HG03575 (cell line): Measurements from ENCODE around the gene IRF2BP2.
"Not testable (repeated sequence)": the region's sequence is repeated elsewhere in the genome, so short reads cannot be mapped to it uniquely, and the experiment has no call there.

Experiments
- ATAC-seq: cut with Tn5 transposase; IDR thresholded peaks from one replicate; pipeline ENCODE4 v1.9.1; 2021; ENCODE audit not compliant: unreplicated experiment, insufficient number of reproducible peaks, low FRiP score; ENCODE audit errors: extremely low read depth

Gene IRF2BP2

DNA sequence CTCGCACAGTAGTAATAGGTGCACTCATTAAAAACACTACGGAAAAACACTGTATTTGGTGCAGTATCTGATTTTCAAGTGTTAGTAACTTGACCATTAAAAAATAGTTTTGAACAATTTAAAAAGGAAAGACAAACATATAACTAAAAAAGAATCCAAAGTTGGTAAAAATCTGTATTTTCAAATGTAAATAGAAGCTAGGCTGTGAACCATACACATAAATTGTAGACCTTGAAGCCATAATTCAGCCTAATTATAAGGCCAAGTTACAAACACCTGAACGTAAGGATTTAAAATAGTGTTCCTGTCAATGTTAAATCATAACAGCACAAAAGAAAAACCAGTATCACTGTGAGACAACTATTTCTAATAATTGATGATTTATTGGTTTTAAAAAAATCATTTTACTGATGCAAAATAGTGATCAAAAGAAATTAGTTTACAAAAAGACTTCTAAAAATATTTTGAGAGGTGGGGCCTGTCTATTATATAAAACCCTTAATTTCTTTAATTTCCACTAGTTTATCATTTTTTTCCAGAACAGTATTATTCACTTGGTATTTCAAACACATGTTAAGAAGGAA, 4.5 kb downstream of the IRF2BP2 start:
- no peak for ATAC-seq

DNA sequence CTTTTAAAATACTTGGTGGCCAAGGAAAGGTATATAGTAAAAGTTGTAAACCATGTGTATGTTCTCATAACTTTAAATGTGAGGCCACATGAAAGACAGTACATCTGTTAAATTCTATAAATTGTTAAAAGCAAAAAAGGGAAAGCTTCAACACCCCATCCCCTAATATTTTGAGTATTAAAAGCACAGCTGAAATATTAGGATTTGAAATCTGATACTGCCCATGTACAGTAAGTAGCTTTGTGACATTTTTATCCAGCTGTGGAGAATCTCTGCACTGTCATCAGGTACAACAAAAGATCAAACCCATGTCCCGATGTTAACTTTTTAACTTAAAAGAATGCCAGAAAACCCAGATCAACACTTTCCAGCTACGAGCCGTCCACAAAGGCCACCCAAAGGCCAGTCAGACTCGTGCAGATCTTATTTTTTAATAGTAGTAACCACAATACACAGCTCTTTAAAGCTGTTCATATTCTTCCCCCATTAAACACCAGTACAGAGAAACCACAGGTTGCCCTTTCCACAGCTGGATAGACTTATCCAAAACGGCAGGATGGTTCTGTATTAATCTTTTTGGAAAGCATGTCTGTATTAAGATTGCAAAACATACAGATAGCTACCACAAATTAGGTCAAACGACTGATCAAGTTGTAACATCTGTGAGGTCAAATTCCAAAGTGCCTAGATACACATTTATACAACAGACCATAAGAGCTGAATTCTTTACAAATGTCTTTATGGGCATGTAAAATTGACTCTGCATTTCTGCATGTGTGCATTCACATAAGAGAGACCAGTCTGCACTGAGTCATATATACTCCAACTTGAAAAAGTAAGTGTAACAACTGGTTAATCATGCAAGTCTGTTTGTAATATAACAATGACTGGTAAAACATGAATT, 5.2 kb downstream of the IRF2BP2 start:
- ATAC-seq, result no peak

DNA sequence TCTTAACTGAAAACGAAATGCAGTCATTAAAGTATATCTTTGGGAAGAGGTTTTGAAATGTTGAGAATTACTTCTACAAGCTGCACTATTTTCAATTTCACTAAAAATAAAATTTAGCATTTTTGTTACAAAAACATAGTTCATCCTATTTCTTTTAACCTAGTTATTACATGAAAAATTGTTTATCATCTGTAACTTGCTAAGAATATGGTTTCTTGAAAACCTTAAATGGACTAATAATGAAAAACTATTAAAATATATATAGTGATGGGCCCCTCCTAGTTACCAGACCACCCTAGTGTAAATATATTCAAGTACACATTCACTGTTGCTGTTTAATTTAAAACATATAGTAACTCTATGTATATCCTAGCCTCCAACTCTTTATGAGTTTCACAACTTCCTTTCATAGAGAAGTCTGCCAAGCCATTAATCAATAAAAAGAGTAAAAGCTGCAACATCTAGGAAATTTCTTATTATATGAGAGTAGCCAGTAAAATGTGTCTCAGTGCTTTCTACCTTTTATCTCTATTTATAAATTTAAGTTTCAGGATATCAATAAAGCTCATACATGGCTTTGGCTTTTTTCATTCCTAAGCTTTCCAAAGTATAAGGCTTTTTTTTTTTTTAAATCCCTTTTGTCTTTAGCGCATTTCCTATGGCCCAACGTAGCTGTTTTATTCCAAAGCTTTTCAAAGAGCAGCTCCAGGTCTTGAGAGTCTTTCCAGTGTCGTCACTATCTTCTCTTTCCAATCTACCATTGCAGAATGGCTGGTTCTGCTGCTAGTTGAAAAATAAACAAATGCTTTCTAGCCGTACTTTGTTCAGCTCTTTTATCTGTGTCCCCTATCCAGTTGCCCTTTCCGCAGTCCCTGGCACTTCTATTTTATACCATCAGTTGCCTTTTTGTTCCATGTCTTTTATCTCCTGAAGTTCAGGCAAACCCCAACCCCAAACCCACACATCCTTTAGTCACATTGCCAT, 6.5 kb downstream of the IRF2BP2 start:
- ATAC-seq, result no peak

DNA sequence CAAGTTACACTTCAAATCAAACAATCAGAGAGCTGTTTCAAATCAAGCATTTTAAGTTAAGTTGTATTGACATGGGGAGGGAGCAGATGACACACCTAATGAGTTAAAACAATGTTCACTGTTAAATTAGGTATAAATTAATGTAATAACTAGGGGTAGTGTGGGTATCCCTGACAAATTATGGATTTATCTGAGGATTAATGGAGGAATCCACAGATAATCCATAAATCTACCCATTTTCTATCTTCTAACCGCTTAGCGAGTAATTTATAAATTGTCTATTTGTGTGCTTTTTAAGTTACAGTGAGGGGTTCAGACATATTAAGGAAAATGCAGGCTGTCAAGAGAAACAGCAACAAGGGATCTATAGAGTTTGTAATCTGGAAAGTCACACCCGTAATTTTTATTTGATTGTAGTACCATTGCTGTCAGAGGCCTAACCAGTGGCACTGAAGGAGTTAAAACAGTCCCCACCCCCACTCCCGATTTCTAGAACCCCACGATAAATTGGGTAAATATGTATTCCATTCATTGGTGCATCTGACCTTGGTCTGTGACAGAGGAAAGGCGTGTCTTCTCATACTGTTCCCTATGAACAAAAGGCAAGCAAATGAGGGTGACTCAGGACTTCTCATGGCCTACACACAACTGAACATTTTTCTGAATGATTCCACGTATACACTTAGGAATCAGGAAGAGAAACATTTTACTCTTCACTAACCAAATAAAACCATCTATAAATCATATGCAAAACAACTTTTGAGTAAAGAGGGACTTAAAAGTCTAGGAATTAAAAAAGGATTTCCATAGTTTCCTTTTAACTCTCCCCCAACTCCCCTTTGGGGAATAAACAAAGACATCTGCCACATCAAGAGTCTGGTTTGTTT, 7.4 kb downstream of the IRF2BP2 start:
- ATAC-seq, result no peak

DNA sequence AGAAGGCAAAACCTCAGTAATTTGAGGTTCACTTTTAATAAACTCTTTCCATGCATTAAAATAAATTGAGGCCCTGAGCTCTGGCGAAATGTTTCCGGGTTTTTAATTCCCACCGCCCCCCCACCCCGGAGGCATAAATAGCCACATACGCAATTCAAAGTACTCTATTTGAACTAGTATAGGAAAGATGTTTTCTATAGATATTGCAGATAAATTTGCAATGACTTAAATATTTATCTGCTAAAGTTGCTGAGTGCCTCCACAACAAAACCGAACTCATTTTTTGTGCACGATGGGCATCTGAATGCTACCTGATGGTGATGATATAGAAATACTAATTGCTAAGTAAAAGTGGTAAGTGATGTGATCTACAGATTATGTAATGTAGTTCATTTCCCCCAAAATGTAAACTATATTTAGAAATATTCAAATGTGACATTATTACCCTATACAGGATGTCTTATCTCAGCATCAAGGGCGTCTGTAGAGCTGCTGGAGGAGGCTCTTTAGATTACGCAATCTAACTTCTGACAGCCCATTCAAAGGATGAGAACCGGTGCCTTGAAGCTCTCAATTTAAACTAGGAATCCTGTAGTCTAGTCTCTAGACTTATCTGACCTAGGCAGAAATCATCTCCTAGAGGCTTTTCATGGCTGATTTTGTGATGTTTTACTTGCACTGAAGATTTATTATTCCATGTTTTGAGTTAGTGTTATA, 8.5 kb downstream of the IRF2BP2 start:
- ATAC-seq, result no peak

DNA sequence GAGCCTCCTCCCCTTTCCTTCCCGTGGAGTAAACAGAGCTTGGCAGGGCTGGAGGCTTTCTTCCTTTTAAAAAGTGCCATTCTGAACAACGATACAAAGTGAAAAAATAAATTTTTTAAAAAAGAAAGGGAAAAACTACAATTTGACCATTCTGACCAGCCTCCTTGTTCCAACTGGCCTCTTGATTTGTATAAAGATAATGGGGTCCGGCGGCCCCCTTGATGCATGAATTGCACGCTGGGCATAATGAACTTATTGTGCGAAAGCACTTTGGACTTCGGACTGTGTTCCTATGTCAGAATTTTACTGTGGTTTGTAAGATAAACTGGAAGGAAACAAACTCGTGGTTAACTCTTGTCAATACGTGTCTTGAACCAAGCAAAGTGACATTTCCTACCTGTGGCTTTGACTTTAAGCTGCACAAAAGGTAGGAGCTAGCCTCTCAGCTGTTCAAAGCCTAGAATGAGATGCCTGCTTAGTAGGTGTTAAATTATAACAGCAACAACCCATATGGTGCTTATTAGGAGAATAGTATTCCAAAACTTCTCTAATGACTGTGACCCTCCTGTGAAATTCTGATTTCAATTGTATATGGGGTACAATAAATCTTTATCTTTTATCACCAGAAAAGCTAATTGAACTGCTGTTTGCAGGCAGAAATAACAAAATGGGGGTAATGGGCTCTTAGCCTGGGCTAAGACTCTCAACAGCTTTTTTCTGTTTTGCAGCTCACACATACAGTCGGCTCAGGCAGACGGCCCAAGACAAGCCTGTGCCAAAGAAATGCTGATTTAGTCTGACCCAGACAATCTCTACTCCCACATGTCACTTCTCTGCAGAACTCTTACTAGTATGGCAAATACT, 9.3 kb downstream of the IRF2BP2 start:
- no peak for ATAC-seq

DNA sequence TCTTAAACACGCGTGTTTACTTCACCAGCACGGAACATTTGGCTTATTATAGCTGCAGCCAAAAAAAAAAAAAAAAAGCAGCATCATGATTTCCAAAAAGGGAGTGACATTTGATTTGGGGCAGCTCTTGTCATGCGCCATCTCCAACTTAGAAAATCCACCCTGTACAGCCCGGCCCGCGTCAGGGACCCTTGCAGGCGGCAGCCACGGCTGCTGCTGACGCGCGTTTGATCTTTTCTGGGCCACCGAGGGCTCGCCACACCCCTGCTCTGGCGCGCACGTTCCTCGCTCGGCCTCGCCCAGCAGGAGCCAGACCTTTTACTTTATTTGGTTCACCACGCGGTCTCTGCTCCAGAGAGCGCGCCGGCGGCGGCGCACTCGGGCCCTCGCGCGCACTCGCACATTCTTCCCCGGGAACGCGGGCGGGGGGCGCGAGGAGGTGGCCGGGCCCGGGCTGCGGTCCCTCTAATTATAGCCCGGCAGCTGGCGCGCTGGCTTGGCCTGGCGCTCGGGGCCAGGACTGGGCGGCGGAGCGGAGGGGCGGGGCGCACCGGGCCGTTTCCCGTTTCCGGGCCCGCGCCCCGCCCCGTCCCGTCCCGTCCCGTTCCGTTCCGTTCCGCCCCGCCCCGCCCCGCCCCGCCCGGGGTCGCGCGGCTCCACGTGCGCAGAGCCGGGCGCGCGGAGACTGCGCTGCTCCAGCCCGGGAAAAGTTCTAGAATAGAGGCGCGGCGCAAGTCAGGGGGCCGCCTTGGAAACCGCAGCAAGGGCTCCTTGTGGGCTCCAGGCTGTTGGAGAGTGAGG, 10.2 kb downstream of the IRF2BP2 start:
- ATAC-seq, result no peak

DNA sequence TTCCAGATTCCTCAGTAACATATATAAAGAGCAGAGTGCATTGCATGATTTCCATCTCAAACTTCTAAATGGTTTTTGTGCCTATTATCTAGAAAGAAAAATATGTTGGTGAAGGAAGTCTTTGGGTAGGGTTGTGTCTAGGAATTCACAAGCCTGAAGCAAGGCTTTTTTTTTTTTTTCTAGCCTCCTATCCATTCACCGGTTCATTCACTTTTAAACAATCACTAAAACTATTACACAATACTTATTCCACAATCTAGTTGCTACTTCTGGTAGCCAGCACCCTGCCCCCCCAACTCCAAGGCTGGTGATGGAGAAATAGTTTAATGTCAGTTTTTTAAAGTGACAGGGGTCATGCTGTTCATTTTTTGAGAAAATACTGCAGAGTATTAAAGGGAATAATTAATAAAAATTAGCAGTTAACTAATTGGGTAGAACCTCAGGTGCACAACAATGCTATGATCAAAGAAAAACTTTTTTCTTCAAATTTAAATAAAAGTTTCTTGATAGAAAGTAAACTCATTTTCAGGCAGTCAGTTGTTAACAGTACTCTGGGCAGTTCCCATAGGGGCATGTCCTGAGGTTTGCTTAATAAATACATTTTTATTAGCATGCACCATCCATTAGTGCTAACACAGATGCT, 10.9 kb downstream of the IRF2BP2 start:
- ATAC-seq, result no peak

DNA sequence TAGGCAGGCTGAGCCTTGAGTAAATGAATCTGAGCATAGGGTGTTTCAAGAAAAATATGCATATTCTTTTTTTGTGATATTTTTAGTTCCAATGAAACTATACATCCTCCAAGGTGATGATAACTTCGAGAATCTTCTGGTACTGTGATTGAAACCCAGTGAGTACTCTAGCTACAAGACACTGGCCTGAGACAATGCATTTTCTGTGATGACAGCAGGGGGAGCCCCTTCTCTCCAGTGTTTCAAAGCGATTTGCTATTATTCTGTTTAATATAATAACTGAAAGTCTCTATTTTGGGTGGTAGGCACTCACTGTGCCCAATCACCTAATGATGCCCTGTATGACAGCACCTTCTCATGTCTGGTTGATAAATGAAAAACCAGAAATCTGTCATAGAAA, 12.1 kb downstream of the IRF2BP2 start:
- ATAC-seq, result no peak

DNA sequence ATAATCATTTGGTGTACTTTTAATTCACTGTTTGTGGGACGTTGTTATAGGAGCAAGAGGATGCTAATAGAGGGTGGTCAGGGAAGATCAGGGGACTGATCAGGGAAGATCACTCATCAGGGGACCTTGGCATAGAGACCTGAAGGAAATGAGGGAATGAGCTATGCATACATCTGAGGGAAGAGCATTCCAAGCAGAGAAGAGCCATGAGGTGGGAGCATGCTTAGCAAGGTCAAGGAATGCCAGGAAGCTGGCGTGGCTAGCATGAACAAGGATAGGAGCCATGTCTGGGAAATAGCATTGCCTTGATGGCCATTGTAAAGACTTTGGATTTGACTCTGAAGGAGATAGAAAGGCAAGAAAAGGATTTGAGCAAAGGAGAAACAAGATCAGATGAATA, 14.1 kb downstream of the IRF2BP2 start:
- ATAC-seq, result no peak

DNA sequence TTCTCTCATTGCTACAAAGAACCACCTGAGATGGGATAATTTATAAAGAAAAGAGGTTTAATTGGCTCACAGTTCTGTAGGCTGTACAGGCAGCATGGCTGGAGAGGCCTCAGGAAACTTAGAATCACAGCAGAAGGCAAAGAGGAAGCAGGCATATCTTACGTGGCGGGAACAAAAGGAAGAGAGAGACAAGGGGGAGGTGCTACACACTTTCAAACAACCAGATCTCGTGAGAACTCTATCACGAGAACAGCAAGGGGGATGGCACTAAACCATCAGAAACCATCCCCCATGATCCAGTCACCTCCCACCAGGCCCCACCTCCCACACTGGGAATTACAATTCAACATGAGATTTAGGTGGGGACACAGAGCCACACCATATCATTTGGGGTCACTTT, 15.4 kb downstream of the IRF2BP2 start:
- not testable (repeated sequence) for ATAC-seq

DNA sequence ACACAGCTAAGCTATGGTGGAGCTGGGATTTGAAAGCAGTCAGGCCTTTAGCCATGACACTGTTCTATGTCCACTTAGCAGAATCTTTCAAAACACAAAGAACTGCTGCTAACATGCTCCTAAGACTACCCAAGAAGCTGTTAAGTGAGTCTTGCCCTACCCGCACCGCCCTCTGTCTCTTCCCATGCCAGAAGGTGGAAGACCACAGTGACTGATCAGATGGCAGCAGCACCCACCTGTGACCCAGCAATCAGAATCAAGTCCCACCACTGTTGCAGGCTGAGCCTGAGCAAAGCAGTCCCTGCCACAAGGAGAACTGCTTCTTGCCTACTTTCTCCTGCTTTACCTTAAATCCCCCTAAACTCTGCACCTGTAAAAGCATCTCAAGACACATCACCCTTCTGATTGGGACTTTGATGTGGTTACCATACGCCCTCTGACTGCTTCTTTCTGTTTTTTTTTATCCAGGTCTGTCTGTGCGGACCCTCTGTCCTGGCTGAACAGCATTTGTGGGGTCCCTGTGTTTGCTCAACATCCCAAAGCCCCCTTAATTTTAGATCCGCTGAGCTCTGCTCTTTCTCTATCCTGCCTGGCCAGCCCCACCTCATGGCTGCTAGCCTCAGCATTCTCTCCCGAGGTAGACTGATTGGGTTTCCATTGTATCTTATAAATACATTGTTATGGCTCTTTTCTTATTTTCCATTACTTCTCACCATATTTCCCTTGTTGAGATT, 16.0 kb downstream of the IRF2BP2 start:
- ATAC-seq, result no peak

DNA sequence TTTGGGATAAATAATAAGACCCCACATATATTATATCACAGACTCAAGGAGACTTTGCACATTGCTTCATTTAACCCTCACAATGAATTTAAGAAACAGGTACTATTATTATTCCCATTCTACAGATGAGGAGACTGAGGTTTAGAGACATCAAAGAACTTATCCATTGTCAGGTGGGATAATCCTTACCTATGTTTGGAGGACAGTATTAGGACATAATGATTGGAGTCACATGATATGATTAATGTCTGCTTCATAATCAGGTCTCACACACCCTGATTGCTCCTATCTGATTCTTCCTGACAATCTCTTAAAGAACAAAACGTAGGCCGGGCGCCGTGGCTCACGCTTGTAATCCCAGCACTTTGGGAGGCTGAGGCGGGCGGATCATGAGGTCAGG, 16.9 kb downstream of the IRF2BP2 start:
- no peak for ATAC-seq

DNA sequence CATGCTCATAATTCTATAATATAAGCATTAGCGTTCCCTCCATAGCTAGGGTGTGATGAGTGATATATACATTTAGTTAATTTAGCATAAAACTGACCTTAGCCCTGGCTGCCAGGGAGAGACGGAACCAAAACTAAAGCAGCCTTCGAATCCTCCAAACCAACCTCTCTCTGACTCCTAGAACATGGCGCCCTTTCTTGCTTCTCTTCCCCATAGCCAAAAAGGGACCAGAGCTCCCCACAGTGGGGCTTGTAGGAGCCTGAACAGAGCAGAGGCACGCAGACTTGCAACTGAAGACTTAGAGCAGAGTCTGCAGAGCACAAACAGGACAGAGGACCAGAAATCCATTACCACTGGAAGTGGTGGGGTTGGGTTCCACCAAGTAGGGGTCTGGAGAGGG, 17.7 kb downstream of the IRF2BP2 start:
- ATAC-seq, result no peak

DNA sequence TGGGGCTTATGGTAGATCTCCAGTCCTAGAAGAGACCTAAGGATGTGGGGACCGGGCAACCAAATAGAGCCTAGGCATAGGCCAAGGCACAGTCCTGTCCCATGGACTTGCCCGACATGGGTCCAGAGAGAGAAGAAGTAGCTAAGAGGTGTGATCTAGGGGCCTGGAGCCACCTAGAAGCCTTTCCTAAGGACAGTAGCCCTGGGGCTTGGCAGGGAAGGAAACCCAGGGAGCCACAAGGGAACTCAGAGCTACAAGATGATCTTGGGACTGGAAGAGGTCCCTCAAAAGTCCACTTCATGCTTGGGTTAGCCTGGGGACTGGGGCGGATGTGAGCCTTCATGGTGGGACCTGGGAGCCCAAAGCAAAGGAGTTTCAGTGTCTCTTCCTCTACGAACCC, 18.8 kb downstream of the IRF2BP2 start:
- ATAC-seq, result no peak
